Pulmonary artery endothelial cell (primary cell): ENCODE data around the gene CRIP3. TPM values are rescaled to one million over a fixed set of nuclear protein-coding genes. Genes with fewer than 3 reads are reported as not detected.
"Not testable (repeated sequence)": the region's sequence is repeated elsewhere in the genome, so short reads cannot be mapped to it uniquely, and the experiment has no call there.

Source experiments
- DNase-seq: peaks from one replicate; pipeline ENCODE4 v3.0.0-alpha.2; 2011; ENCODE audit warnings: low read depth, low spot score
- total RNA-seq: library from RNA; depleted of rRNA; stranded (reverse); fragments of >200 nt; gene quantifications from 2 replicates; pipeline ENCODE4 v1.2.3, GENCODE V29; 2014

Gene CRIP3
- not detected in 2 replicates for total RNA-seq

- no peak for DNase-seq
Measured at GRCh38 chr6:43308101-43308989, at the start of gene CRIP3. Gene CRIP3, minus strand, starts transcription at chr6:43308826. Its CDS starts 34 bp downstream, at chr6:43308792.

GRCh38 chr6:43355862-43356590 lies 47.4 kb upstream of the CRIP3 start:
- no peak for DNase-seq

GRCh38 chr6:43351951-43352350 lies 43.3 kb upstream of the CRIP3 start:
- DNase-seq, result not testable (repeated sequence)

GRCh38 chr6:43347444-43347843 lies 38.8 kb upstream of the CRIP3 start:
- no peak for DNase-seq

- no peak for DNase-seq
Measured at GRCh38 chr6:43347021-43347420, 38.4 kb upstream of the CRIP3 start.

GRCh38 chr6:43346243-43346642 lies 37.6 kb upstream of the CRIP3 start:
- DNase-seq, result not testable (repeated sequence)

- DNase-seq, result no peak
Measured at GRCh38 chr6:43339168-43339567, 30.5 kb upstream of the CRIP3 start.

- no peak for DNase-seq
Measured at GRCh38 chr6:43338243-43338642, 29.6 kb upstream of the CRIP3 start.

- no peak for DNase-seq
Measured at GRCh38 chr6:43336382-43336781, 27.8 kb upstream of the CRIP3 start.

- DNase-seq, result no peak
Measured at GRCh38 chr6:43335469-43335868, 26.8 kb upstream of the CRIP3 start.

GRCh38 chr6:43334466-43335095 lies 26.0 kb upstream of the CRIP3 start:
- peak; percentile 8 for DNase-seq

- DNase-seq, result no peak
Measured at GRCh38 chr6:43331891-43332290, 23.3 kb upstream of the CRIP3 start.

GRCh38 chr6:43331470-43331869 lies 22.8 kb upstream of the CRIP3 start:
- DNase-seq, result no peak

GRCh38 chr6:43328528-43328927 lies 19.9 kb upstream of the CRIP3 start:
- no peak for DNase-seq

- no peak for DNase-seq
Measured at GRCh38 chr6:43325876-43326275, 17.2 kb upstream of the CRIP3 start.

- no peak for DNase-seq
Measured at GRCh38 chr6:43318011-43318410, 9.4 kb upstream of the CRIP3 start.

- no peak for DNase-seq
Measured at GRCh38 chr6:43313813-43314212, 5.2 kb upstream of the CRIP3 start.

GRCh38 chr6:43311666-43312065 lies 3.0 kb upstream of the CRIP3 start:
- DNase-seq, result no peak

- no peak for DNase-seq
Measured at GRCh38 chr6:43310624-43311023, 2.0 kb upstream of the CRIP3 start.

GRCh38 chr6:43310134-43310533 lies 1.5 kb upstream of the CRIP3 start:
- no peak for DNase-seq

- no peak for DNase-seq
Measured at GRCh38 chr6:43308990-43309477, 408 bp upstream of the CRIP3 start.
